Activated naive CD4-positive, alpha-beta T cell treated with anti-CD3 and anti-CD28 coated beads, Interleukin-2, amount 50 U/mL, for 16 hours (primary cell): ENCODE measurements around the gene ARHGAP27.

Experiments
- DNase-seq: peaks from one replicate; pipeline ENCODE4 v3.0.0-alpha.2; 2020

ARHGAP27 gene

GRCh38 chr17:45382226-45382625 is 50.4 kb downstream of the ARHGAP27 start:
- no peak for DNase-seq

GRCh38 chr17:45380991-45381390 is 51.7 kb downstream of the ARHGAP27 start:
- DNase-seq, result no peak

- DNase-seq, result no peak
Observed at GRCh38 chr17:45380046-45380765, 52.5 kb downstream of the ARHGAP27 start.

GRCh38 chr17:45377401-45377800 is 55.3 kb downstream of the ARHGAP27 start:
- DNase-seq, result no peak

- DNase-seq, result no peak
Observed at GRCh38 chr17:45376171-45377005, 56.3 kb downstream of the ARHGAP27 start.

- DNase-seq, result no peak
Observed at GRCh38 chr17:45374501-45374900, 58.2 kb downstream of the ARHGAP27 start.

GRCh38 chr17:45372325-45372869 is 60.3 kb downstream of the ARHGAP27 start:
- no peak for DNase-seq

- DNase-seq, result no peak
Observed at GRCh38 chr17:45371414-45372324, 61.0 kb downstream of the ARHGAP27 start.

- no peak for DNase-seq
Observed at GRCh38 chr17:45370949-45371413, 61.7 kb downstream of the ARHGAP27 start.

- DNase-seq, result no peak
Observed at GRCh38 chr17:45369421-45369820, 63.2 kb downstream of the ARHGAP27 start.

GRCh38 chr17:45368651-45369050 is 64.0 kb downstream of the ARHGAP27 start:
- DNase-seq, result no peak

- no peak for DNase-seq
Observed at GRCh38 chr17:45367216-45367615, 65.5 kb downstream of the ARHGAP27 start.

GRCh38 chr17:45366691-45367090 is 66.0 kb downstream of the ARHGAP27 start:
- no peak for DNase-seq

GRCh38 chr17:45366049-45366448 is 66.6 kb downstream of the ARHGAP27 start:
- no peak for DNase-seq

- DNase-seq, result no peak
Observed at GRCh38 chr17:45364531-45365390, 67.9 kb downstream of the ARHGAP27 start.

- DNase-seq, result no peak
Observed at GRCh38 chr17:45363498-45363897, 69.2 kb downstream of the ARHGAP27 start.

GRCh38 chr17:45361976-45362375 is 70.7 kb downstream of the ARHGAP27 start:
- DNase-seq, result no peak

GRCh38 chr17:45361451-45361850 is 71.2 kb downstream of the ARHGAP27 start:
- DNase-seq, result no peak

GRCh38 chr17:45357364-45357997 is 75.2 kb downstream of the ARHGAP27 start:
- DNase-seq, result no peak

GRCh38 chr17:45355087-45355486 is 77.6 kb downstream of the ARHGAP27 start:
- no peak for DNase-seq

- DNase-seq, result no peak
Observed at GRCh38 chr17:45353043-45353442, 79.6 kb downstream of the ARHGAP27 start.
